ENCODE results near the gene FOXO1. TPM values are rescaled to one million over a fixed set of nuclear protein-coding genes. Genes with fewer than 3 reads are reported as not detected.

Gene FOXO1
- total and polyA plus RNA-seq, 2 of the 13 experiments (the other 11 are each of a cell fraction or from before 2014, with no cell fraction given), result 8.1 to 13.1 TPM

- TF ChIP-seq ZBTB43 (CRISPR knock-in tag; conservative IDR thresholded peaks at IDR 0.05), result no peak
- peak; percentile 25; the same call in 1 of the 2 replicates for TF ChIP-seq FOSL2 (CRISPR knock-in tag; IDR thresholded peaks at IDR 0.05)
- TF ChIP-seq POGZ (CRISPR knock-in tag; IDR thresholded peaks at IDR 0.05), result 0 out of 2 replicates have a peak, but pooled peaks have one; percentile 41
- no peak for TF ChIP-seq SOX6 (IDR thresholded peaks at IDR 0.05)
- TF ChIP-seq SOX6 (CRISPR knock-in tag; IDR thresholded peaks at IDR 0.05), result peak; percentile 70
- no peak for TF ChIP-seq ZNF160 (CRISPR knock-in tag; IDR thresholded peaks at IDR 0.05)
- TF ChIP-seq TP53 (CRISPR knock-in tag; conservative IDR thresholded peaks at IDR 0.05), result no peak
- peak in 1 of 2 experiments; percentile 48; a peak in 2 of 4 replicates for TF ChIP-seq EP300 (IDR thresholded peaks at IDR 0.05; ENCODE audit: low read depth in 2 of 2, low read length in 2 of 2)
- TF ChIP-seq EP300 (CRISPR knock-in tag; IDR thresholded peaks at IDR 0.05; ENCODE audit: borderline replicate concordance), result no peak
- TF ChIP-seq PAF1 (CRISPR knock-in tag; IDR thresholded peaks at IDR 0.05), result no peak
- no peak for TF ChIP-seq GRHL1 (CRISPR knock-in tag; conservative IDR thresholded peaks at IDR 0.05)
- peak; percentile 58; the same call in 1 of the 2 replicates for TF ChIP-seq TARDBP (CRISPR knock-in tag; IDR thresholded peaks at IDR 0.05)
- TF ChIP-seq PHF21A (CRISPR knock-in tag; IDR thresholded peaks at IDR 0.05), result peak; percentile 81
- TF ChIP-seq ZNF253 (CRISPR knock-in tag; IDR thresholded peaks at IDR 0.05; ENCODE audit: borderline replicate concordance), result no peak
- no peak for TF ChIP-seq RFXANK (CRISPR knock-in tag; IDR thresholded peaks at IDR 0.05)
- no peak for TF ChIP-seq MEIS1 (CRISPR knock-in tag; IDR thresholded peaks at IDR 0.05; ENCODE audit: borderline replicate concordance)
- peak; percentile 67 for TF ChIP-seq SAP130 (CRISPR knock-in tag; IDR thresholded peaks at IDR 0.05; ENCODE audit: low read depth)
- no peak for TF ChIP-seq KLF9 (CRISPR knock-in tag; IDR thresholded peaks at IDR 0.05; ENCODE audit: low read depth)
- no peak for TF ChIP-seq MYC (CRISPR knock-in tag; IDR thresholded peaks at IDR 0.05; ENCODE audit: borderline replicate concordance)
- TF ChIP-seq ZNF83 (CRISPR knock-in tag; IDR thresholded peaks at IDR 0.05; ENCODE audit: borderline replicate concordance), result no peak
- peak; percentile 11; the same call in 1 of the 2 replicates for TF ChIP-seq KAT7 (CRISPR knock-in tag; IDR thresholded peaks at IDR 0.05; ENCODE audit: borderline replicate concordance)
- no peak for TF ChIP-seq CREB1 (IDR thresholded peaks at IDR 0.05)
- 0 out of 2 replicates have a peak, but pooled peaks have one; percentile 22 for TF ChIP-seq CREB1 (CRISPR knock-in tag; IDR thresholded peaks at IDR 0.05)
- no peak for TF ChIP-seq TIGD3 (CRISPR knock-in tag; IDR thresholded peaks at IDR 0.05; ENCODE audit: borderline replicate concordance)
- no peak for TF ChIP-seq USF2 (IDR thresholded peaks at IDR 0.05; ENCODE audit: low read depth, low read length)
- TF ChIP-seq USF2 (CRISPR knock-in tag; IDR thresholded peaks at IDR 0.05; ENCODE audit: borderline replicate concordance), result no peak
Measured at GRCh38 chr13:40568246-40569023, 98.0 kb downstream of the FOXO1 start (continued).
